Activated naive CD4-positive, alpha-beta T cell treated with anti-CD3 and anti-CD28 coated beads, Interleukin-2, amount 10 ng/mL, durations not matched to agents 7 days and 5 days (primary cell): Measurements from ENCODE around the gene ABCD4.
A peak's percentile ranks its signal among the peaks of the same experiment; 100 is the strongest.

Source experiments
- CTCF ChIA-PET: fragments of 350-600 bp; sonication (Branson Sonifier 250); formaldehyde crosslinking; loops from one replicate; lab custom pipeline; 2021; ENCODE audit warnings: antibody characterized with exemption; lab: Charles Lee
- DNase-seq: peaks from one replicate; pipeline ENCODE4 v3.0.0-alpha.2; 2020
- H3K27ac Mint-ChIP-seq: one replicate; pipeline ENCODE4 v1.8.0; 2021; ENCODE audit warnings: mild to moderate bottlenecking, moderate library complexity, mixed read lengths
- H3K27me3 Mint-ChIP-seq: one replicate; pipeline ENCODE4 v1.8.0; 2021; ENCODE audit warnings: mild to moderate bottlenecking, mixed read lengths
- H3K36me3 Mint-ChIP-seq: one replicate; pipeline ENCODE4 v1.8.0; 2021; ENCODE audit warnings: mixed read lengths
- H3K4me1 Mint-ChIP-seq: one replicate; pipeline ENCODE4 v1.8.0; 2021; ENCODE audit warnings: mixed read lengths
- H3K4me3 Mint-ChIP-seq: one replicate; pipeline ENCODE4 v1.8.0; 2021; ENCODE audit warnings: mild to moderate bottlenecking, moderate library complexity, mixed read lengths
- H3K9me3 Mint-ChIP-seq: one replicate; pipeline ENCODE4 v1.8.0; 2021; ENCODE audit warnings: mixed read lengths

The ABCD4 gene

GRCh38 chr14:74261288-74261687 is 41.4 kb downstream of the ABCD4 start:
- no peak for DNase-seq
- CTCF ChIA-PET: no interaction called here
- H3K36me3 Mint-ChIP-seq: no peaks in the 10 kb centered on the region
- no peaks in the 10 kb centered on the region for H3K9me3 Mint-ChIP-seq
- H3K27ac Mint-ChIP-seq: no peak overlapping the region
- peaks cover 12% of the 10 kb centered on the region for H3K4me1 Mint-ChIP-seq
- no peak overlapping the region for H3K4me3 Mint-ChIP-seq
- H3K27me3 Mint-ChIP-seq: peaks cover 52% of the 10 kb centered on the region

DNA sequence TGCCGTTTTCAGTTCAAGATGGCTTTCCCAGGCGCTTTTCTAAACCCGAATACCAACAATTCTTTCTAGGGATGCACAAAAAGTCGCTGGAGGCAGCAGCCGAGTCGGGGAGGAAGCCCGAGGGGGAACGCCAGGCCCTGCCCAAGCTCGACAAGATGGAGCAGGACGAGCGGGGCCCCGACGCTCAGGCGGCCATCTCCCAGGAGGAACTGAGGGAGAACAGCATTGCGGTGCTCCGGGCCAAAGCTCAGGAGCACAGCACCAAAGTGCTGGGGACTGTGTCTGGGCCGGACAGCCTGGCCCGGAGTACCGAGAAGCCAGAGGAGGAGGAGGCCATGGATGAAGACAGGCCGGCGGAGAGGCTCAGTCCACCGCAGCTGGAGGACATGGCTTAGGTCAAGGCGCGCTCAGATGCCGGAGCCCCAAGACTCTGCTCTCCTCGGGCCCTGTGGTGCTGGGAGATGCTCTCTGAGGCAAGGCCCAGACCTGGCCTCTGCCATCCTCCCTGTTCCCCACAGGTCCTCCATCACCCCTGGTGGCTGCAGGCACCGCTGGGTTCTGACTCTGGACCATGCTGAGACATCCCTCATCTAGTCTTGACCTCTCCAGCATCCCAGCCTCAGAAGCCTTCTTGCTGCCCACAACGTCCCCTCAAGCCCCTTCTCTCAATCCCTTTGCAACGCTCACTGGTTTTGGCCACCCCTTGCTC is 42.1 kb downstream of the ABCD4 start:
- H3K4me3 Mint-ChIP-seq: no peak overlapping the region
- peaks cover 47% of the 10 kb centered on the region for H3K27me3 Mint-ChIP-seq
- no peak overlapping the region for H3K27ac Mint-ChIP-seq
- CTCF ChIA-PET: no interaction called here
- no peaks in the 10 kb centered on the region for H3K9me3 Mint-ChIP-seq
- DNase-seq: no peak
- no peaks in the 10 kb centered on the region for H3K36me3 Mint-ChIP-seq
- H3K4me1 Mint-ChIP-seq: peaks cover 12% of the 10 kb centered on the region

- H3K27ac Mint-ChIP-seq: no peak overlapping the region
- no peak overlapping the region for H3K4me3 Mint-ChIP-seq
- H3K9me3 Mint-ChIP-seq: no peaks in the 10 kb centered on the region
- no peaks in the 10 kb centered on the region for H3K36me3 Mint-ChIP-seq
- peaks cover 52% of the 10 kb centered on the region for H3K27me3 Mint-ChIP-seq
- peaks cover 12% of the 10 kb centered on the region for H3K4me1 Mint-ChIP-seq
- CTCF ChIA-PET: interaction anchor here (1.1 to 1.5 kb wide), 4 partner anchors 18 to 148 kb away, joined by 3 to 4 read pairs (median 3); no protein-coding TSS in a partner anchor
- no peak for DNase-seq
Observed at GRCh38 chr14:74259513-74259912, 43.2 kb downstream of the ABCD4 start.

DNA sequence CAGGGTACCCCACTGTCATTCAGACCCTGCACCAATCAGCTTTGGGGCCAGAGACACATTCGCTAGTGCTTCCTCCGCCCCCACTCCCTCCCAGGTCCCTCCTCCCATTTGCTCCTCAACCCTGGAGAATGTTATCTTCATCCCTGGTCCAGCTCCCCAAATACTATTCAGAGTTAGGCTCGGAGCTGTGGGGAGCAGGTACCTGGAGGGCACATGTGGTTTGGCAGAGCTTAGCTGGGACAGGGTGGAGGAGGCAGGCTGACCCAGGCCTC is 44.0 kb downstream of the ABCD4 start:
- CTCF ChIA-PET: interaction anchor here (0.8 to 1.5 kb wide), 5 partner anchors 19 to 147 kb away, joined by 3 to 4 read pairs (median 3); no protein-coding TSS in a partner anchor
- H3K27ac Mint-ChIP-seq: no peak overlapping the region
- H3K36me3 Mint-ChIP-seq: no peaks in the 10 kb centered on the region
- H3K4me3 Mint-ChIP-seq: no peak overlapping the region
- no peak for DNase-seq
- no peaks in the 10 kb centered on the region for H3K9me3 Mint-ChIP-seq
- peaks cover 12% of the 10 kb centered on the region for H3K4me1 Mint-ChIP-seq
- H3K27me3 Mint-ChIP-seq: peaks cover 57% of the 10 kb centered on the region

DNA sequence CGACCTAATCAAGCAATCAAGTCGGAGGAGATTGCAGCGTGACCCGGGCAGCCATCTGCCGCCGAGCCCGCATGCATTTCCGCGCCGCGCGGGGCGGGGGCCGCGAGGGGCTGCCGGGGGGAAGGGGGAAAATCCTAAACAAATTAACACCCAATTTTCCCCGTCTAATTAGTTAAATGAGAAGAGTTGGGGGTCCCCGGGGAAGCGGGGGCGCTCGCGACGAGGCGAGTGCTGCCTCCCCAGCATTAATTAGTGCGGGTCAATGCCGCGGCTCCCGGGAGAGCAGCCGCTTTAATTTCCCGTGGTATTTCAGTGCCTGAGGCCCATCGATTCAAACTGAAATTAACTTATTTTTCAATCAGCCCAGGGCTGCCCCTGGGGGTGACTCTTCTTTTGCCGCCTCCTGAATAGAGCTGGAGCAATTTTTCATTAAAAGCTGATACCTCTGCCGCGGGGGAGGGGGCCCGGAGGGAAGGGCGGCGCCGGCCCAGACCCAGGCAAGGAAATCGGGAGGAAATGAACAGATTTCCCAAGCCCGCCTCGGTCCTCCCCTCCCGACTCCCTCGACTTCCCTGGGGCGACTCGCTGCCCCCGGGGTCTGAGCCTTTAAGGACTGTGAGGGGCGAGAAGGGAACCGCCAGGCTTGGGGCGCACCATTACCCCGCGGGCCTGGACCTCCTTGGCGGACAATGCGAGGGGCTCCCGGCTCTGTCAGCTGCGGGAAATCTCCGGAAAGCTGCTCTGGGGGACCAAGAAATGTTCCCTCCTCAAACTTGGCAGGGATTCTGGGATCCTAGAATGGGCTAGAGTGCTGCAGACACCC is 44.6 kb downstream of the ABCD4 start:
- no peaks in the 10 kb centered on the region for H3K9me3 Mint-ChIP-seq
- peaks cover 12% of the 10 kb centered on the region for H3K4me1 Mint-ChIP-seq

DNA sequence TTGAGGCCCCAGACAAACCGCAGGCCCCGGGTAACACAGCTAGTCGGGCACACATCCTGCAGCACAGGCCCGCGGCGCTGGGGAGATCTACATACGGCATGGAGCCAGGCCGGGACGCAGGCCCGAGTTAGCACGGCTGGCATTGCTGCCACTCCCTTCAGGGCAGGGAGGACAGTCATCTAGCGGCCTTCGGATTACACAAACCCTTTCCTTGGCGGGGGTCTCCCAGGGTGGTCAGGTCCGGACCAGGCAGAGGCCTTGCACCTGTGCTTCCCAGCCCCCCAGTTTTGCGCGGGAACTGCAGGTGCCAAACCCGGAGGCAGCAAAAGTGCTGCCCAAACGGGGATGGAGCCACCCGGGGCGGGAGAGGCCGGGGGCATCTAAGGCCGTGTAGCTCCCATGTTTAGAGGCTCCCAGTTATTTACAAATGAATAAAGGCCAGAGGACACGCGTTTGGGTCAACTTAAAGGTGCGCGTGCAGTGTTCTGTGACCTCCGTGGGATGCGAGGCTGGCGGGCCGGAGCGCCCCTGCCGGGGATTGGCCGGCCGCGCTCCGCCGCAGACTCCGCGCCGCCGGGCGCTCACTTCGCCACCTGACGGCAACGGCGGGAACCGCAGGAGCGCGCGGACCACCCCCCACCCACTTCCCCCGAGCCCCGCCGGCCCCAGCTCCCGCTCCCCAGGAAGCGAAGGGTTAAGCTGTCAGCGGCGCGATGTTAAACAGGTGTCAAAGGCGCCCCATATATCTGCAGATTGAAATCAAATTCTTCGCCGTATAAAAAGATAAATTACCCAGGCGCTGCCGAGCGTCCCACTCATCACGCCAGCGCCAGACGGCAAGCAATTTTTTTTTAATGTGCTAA is 45.4 kb downstream of the ABCD4 start:
- Mint-ChIP-seq H3K27ac (peak overlapping the region; percentile 60), H3K9me3 (no peaks in the 10 kb centered on the region), H3K4me1 (peaks cover 12% of the 10 kb centered on the region), H3K27me3 (peaks cover 67% of the 10 kb centered on the region), H3K4me3 (peak overlapping the region; percentile 76), H3K36me3 (no peaks in the 10 kb centered on the region)
- CTCF ChIA-PET: interaction anchor here (0.9 to 1.7 kb wide), 11 partner anchors 9 to 162 kb away, joined by 3 to 7 read pairs (median 3); partner anchors contain the start of gene VSX2
- peak; percentile 68 for DNase-seq

More for the DNA sequence above, 44.6 kb downstream of the ABCD4 start:
- Mint-ChIP-seq H3K4me3 (peak overlapping the region; percentile 76), H3K36me3 (no peaks in the 10 kb centered on the region), H3K27ac (no peak overlapping the region), H3K27me3 (peaks cover 59% of the 10 kb centered on the region)
- CTCF ChIA-PET: interaction anchor here (0.8 to 1.5 kb wide), 11 partner anchors 9 to 147 kb away, joined by 3 to 7 read pairs (median 3); no protein-coding TSS in a partner anchor
- no peak for DNase-seq

GRCh38 chr14:74255281-74255680 is 47.5 kb downstream of the ABCD4 start:
- CTCF ChIA-PET: interaction anchor here (1.5 kb wide), 1 partner anchor 9 kb away, joined by 3 read pairs; no protein-coding TSS in a partner anchor
- Mint-ChIP-seq H3K9me3 (no peaks in the 10 kb centered on the region), H3K36me3 (no peaks in the 10 kb centered on the region), H3K4me1 (peaks cover 16% of the 10 kb centered on the region), H3K27me3 (peaks cover 72% of the 10 kb centered on the region), H3K4me3 (no peak overlapping the region), H3K27ac (no peak overlapping the region)
- DNase-seq: no peak

DNA sequence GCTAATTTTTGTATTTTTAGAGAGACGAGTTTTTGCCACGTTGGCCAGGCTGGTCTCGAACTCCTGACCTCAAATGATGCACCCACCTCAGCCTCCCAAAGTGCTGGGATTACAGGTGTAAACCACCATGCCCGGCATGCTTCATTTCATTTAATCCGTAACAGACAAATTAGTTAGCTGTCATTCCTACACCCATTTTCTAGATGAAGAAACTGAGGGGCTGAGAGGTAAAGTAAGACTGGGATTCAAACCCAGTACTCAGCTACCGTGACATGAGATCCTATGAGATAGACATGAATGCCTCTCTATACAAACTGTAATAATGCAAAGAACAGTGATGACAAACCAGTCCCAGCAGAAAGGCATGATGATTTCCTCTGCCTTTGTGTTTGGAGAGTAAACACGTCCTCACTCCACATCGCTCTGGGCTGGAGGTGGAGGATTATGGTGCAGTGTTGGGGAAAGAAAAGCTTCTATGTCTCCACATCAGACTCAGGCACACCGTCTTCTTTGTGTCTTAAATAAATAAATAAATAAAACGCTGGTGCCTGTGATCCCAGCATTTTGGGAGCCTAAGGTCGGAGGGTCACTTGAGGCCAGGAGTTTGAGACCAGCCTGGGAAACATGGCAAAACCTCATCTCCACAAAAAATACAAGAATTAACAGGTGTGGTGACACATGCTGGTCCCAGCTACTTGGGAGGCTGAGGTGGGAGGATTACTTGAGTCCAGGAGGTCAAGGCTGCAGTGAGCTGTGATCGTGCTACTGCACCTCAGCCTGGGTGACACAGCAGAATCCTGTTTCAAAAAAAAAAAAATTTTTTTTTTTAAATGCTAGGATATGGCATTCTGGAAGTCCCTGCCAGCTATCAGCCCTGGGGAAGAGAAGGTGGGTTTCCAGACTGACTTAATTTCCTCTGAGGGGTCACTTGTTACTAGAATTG is 53.0 kb downstream of the ABCD4 start:
- no peak overlapping the region for H3K27ac Mint-ChIP-seq
- H3K4me3 Mint-ChIP-seq: no peak overlapping the region
- DNase-seq: no peak
- peaks cover 4% of the 10 kb centered on the region for H3K4me1 Mint-ChIP-seq
- no peaks in the 10 kb centered on the region for H3K36me3 Mint-ChIP-seq
- no peaks in the 10 kb centered on the region for H3K9me3 Mint-ChIP-seq
- H3K27me3 Mint-ChIP-seq: peaks cover 85% of the 10 kb centered on the region
- CTCF ChIA-PET: interaction anchor here (1.6 to 2.0 kb wide), 2 partner anchors 7 to 138 kb away, joined by 7 to 8 read pairs; no protein-coding TSS in a partner anchor

DNA sequence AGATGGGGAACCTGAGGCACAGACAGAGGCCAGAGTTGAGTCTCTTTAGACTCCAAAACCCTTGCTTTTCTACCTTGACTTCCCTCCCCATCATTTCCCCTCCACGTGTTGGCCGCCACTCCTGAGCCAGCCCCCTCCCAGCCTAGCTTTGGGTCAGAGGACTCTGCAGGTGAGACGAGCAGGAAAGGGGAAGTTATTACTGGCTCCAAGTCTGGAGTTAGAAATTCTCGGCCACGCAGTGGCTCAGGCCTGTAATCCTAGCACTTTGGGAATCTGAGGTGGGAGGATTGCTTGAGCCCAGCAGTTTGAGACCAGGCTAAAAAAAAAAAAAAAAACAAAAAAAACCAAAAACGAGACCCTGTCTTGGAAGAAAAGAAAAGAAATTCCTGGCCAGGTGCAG is 54.7 kb downstream of the ABCD4 start:
- peaks cover 4% of the 10 kb centered on the region for H3K4me1 Mint-ChIP-seq
- CTCF ChIA-PET: interaction anchor here (0.8 to 2.0 kb wide), 2 partner anchors 9 to 608 kb away, joined by 3 to 7 read pairs; no protein-coding TSS in a partner anchor
- DNase-seq: no peak
- H3K27me3 Mint-ChIP-seq: peaks cover 89% of the 10 kb centered on the region
- no peaks in the 10 kb centered on the region for H3K36me3 Mint-ChIP-seq
- H3K4me3 Mint-ChIP-seq: no peak overlapping the region
- no peaks in the 10 kb centered on the region for H3K9me3 Mint-ChIP-seq
- H3K27ac Mint-ChIP-seq: no peak overlapping the region

GRCh38 chr14:74246542-74246941 is 56.2 kb downstream of the ABCD4 start:
- Mint-ChIP-seq H3K4me3 (no peak overlapping the region), H3K36me3 (no peaks in the 10 kb centered on the region), H3K9me3 (no peaks in the 10 kb centered on the region), H3K4me1 (peaks cover 11% of the 10 kb centered on the region), H3K27me3 (peaks cover 89% of the 10 kb centered on the region), H3K27ac (no peak overlapping the region)
- CTCF ChIA-PET: interaction anchor here (1.3 kb wide), 1 partner anchor 8 kb away, joined by 3 read pairs; no protein-coding TSS in a partner anchor
- no peak for DNase-seq

- Mint-ChIP-seq H3K4me1 (peaks cover 10% of the 10 kb centered on the region), H3K9me3 (no peaks in the 10 kb centered on the region), H3K27me3 (peaks cover 96% of the 10 kb centered on the region), H3K4me3 (no peak overlapping the region), H3K27ac (no peak overlapping the region), H3K36me3 (no peaks in the 10 kb centered on the region)
- DNase-seq: no peak
- CTCF ChIA-PET: no interaction called here
Observed at GRCh38 chr14:74245292-74245691, 57.4 kb downstream of the ABCD4 start.

DNA sequence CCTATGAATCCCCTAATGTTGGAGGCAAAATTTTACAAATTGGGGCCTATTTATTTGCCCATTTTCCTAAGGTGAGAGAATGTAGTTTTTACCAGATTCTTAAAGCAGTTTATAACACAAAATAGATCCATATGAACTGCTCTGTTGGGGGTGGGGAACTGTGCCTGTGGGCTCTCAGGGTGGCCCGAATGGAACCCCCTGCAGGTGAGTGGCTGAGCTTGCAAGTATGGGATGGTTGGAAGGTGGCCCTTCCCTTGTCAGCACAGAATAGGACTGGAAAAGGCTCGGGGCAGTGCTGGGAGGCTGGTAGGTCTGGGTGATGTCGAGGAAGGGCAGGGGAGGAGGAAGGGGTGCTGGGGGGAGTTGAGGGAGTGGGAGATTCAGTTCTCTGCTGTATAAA is 58.6 kb downstream of the ABCD4 start:
- CTCF ChIA-PET: interaction anchor here (1.4 kb wide), 1 partner anchor 13 kb away, joined by 4 read pairs; no protein-coding TSS in a partner anchor
- no peak for DNase-seq
- peaks cover 100% of the 10 kb centered on the region for H3K27me3 Mint-ChIP-seq
- H3K36me3 Mint-ChIP-seq: no peaks in the 10 kb centered on the region
- H3K4me1 Mint-ChIP-seq: peaks cover 10% of the 10 kb centered on the region
- H3K4me3 Mint-ChIP-seq: no peak overlapping the region
- no peaks in the 10 kb centered on the region for H3K9me3 Mint-ChIP-seq
- H3K27ac Mint-ChIP-seq: no peak overlapping the region

DNA sequence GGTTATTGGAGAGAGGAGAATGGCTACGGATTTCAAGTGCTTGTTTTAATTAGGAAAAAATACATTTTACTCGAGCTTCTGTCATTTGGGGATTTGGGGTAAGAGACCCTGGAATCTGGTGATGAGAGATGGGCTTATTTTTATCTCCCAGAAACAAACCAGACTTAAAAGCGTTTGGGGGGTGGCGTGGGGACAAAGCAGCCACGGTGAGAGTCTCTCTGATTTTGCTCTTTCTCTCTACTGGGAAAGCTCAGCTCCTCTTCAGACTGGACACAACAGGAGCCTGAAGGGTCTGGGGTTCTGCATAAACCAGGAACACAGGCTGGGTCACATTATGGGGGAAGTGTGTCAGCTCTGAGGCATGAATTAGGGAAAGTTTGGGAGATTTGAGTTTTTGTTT is 59.7 kb downstream of the ABCD4 start:
- CTCF ChIA-PET: interaction anchor here (1.0 to 1.4 kb wide), 2 partner anchors 10 to 14 kb away, joined by 4 read pairs; no protein-coding TSS in a partner anchor
- H3K4me3 Mint-ChIP-seq: no peak overlapping the region

More for the DNA sequence above, 59.7 kb downstream of the ABCD4 start:
- Mint-ChIP-seq H3K4me1 (peaks cover 10% of the 10 kb centered on the region), H3K27me3 (peaks cover 100% of the 10 kb centered on the region), H3K9me3 (no peaks in the 10 kb centered on the region), H3K36me3 (no peaks in the 10 kb centered on the region), H3K27ac (no peak overlapping the region)
- DNase-seq: no peak
